ENCODE measurements around the gene DDX18. TPM values are rescaled to one million over a fixed set of nuclear protein-coding genes. Genes with fewer than 3 reads are reported as not detected.
A peak's percentile ranks its signal among the peaks of the same experiment; 100 is the strongest.

The DDX18 gene
- total RNA-seq, 1 experiment from 2014 or later: 42.8 TPM

GRCh38 chr2:117786520-117786919, 28.0 kb upstream of the DDX18 start:
- CTCF ChIA-PET: no interaction called here
- intact Hi-C loops (cut with micrococcal nuclease): loop anchor here (5.0 kb wide), 1 partner anchor 314 kb away; no protein-coding TSS in a partner anchor
- BruUV-seq (replicated peaks): no TSS peak

GRCh38 chr2:117789505-117789904, 25.0 kb upstream of the DDX18 start:
- Histone ChIP-seq H3K9me2 (replicated peaks; ENCODE audit: low read length) (no peaks in the 10 kb centered on the region), H3K4me3 (ENCODE audit: low read length) (no peak overlapping the region), H2AFZ (ENCODE audit: low read length) (no peak overlapping the region), H3K9ac (ENCODE audit: low read length) (no peak overlapping the region), H3K36me3 (ENCODE audit: low read depth, low read length) (no peaks in the 10 kb centered on the region), H3K27ac (ENCODE audit: low read length) (no peak overlapping the region), H3K79me2 (ENCODE audit: low read length) (no peaks in the 10 kb centered on the region), H3K27me3 (ENCODE audit: low read length) (0 out of 2 replicates have a peak, but pooled peaks cover 8% of the 10 kb centered on the region), H4K20me1 (ENCODE audit: low read length) (no peaks in the 10 kb centered on the region), H3F3A (ENCODE audit: low read length, unreplicated experiment) (no peaks in the 10 kb centered on the region), H3K4me2 (ENCODE audit: low read length) (no peak overlapping the region), H3K9me3 (ENCODE audit: low read length) (no peaks in the 10 kb centered on the region), H3K4me1 (ENCODE audit: insufficient read depth, low read length) (no peaks in the 10 kb centered on the region)
- no peak for ATAC-seq
- CTCF ChIA-PET: no interaction called here
- DNase-seq: no peak
- intact Hi-C loops (cut with micrococcal nuclease): loop anchor here (5.0 kb wide), 1 partner anchor 317 kb away; no protein-coding TSS in a partner anchor
- no TSS peak for BruUV-seq (replicated peaks)
- TF ChIP-seq EZH2 (IDR thresholded peaks at IDR 0.05; ENCODE audit: low read length, unreplicated experiment) (no peak), CTCF (conservative IDR thresholded peaks at IDR 0.05; ENCODE audit: low read depth, low read length) (no peak), EZH2phosphoT487 (IDR thresholded peaks at IDR 0.05; ENCODE audit: borderline replicate concordance, low read length) (no peak)
- POLR2A ChIA-PET (ENCODE audit: unreplicated experiment): no interaction called here

More at GRCh38 chr2:117786520-117786919, 28.0 kb upstream of the DDX18 start:
- H3K9me3 ChIP-seq (ENCODE audit: low read length): no peaks in the 10 kb centered on the region
- no peak overlapping the region for H3K27ac ChIP-seq (ENCODE audit: low read length)
- H3K4me2 ChIP-seq (ENCODE audit: low read length): no peak overlapping the region
- no peak overlapping the region for H2AFZ ChIP-seq (ENCODE audit: low read length)
- H3K4me3 ChIP-seq (ENCODE audit: low read length): no peak overlapping the region
- H3K9me2 ChIP-seq (replicated peaks; ENCODE audit: low read length): no peaks in the 10 kb centered on the region
- no peaks in the 10 kb centered on the region for H3F3A ChIP-seq (ENCODE audit: low read length, unreplicated experiment)
- no peaks in the 10 kb centered on the region for H3K79me2 ChIP-seq (ENCODE audit: low read length)
- no peaks in the 10 kb centered on the region for H3K27me3 ChIP-seq (ENCODE audit: low read length)
- DNase-seq: no peak
- H3K9ac ChIP-seq (ENCODE audit: low read length): no peak overlapping the region
- ATAC-seq: no peak
- TF ChIP-seq EZH2 (IDR thresholded peaks at IDR 0.05; ENCODE audit: low read length, unreplicated experiment) (no peak), CTCF (conservative IDR thresholded peaks at IDR 0.05; ENCODE audit: low read depth, low read length) (no peak), EZH2phosphoT487 (IDR thresholded peaks at IDR 0.05; ENCODE audit: borderline replicate concordance, low read length) (no peak)
- H3K4me1 ChIP-seq (ENCODE audit: insufficient read depth, low read length): no peaks in the 10 kb centered on the region
- no peaks in the 10 kb centered on the region for H4K20me1 ChIP-seq (ENCODE audit: low read length)
- POLR2A ChIA-PET (ENCODE audit: unreplicated experiment): no interaction called here
- no peaks in the 10 kb centered on the region for H3K36me3 ChIP-seq (ENCODE audit: low read depth, low read length)

- BruUV-seq (replicated peaks): no TSS peak
- no peaks in the 10 kb centered on the region for H3K79me2 ChIP-seq (ENCODE audit: low read length)
- POLR2A ChIA-PET (ENCODE audit: unreplicated experiment): no interaction called here
Observed at GRCh38 chr2:117794668-117795067, 19.8 kb upstream of the DDX18 start.

More at GRCh38 chr2:117794668-117795067, 19.8 kb upstream of the DDX18 start:
- H3K4me3 ChIP-seq (ENCODE audit: low read length): no peak overlapping the region
- H3K27ac ChIP-seq (ENCODE audit: low read length): no peak overlapping the region
- ATAC-seq (peak; percentile 73), DNase-seq (peak; percentile 52)
- no peak overlapping the region for H2AFZ ChIP-seq (ENCODE audit: low read length)
- H3F3A ChIP-seq (ENCODE audit: low read length, unreplicated experiment): no peaks in the 10 kb centered on the region
- CTCF ChIA-PET: interaction anchor here (1.1 kb wide), 1 partner anchor 9 kb away, joined by 3 read pairs; no protein-coding TSS in a partner anchor
- H3K9me3 ChIP-seq (ENCODE audit: low read length): no peaks in the 10 kb centered on the region
- H3K4me2 ChIP-seq (ENCODE audit: low read length): no peak overlapping the region
- peaks cover 11% of the 10 kb centered on the region for H3K27me3 ChIP-seq (ENCODE audit: low read length)
- H3K36me3 ChIP-seq (ENCODE audit: low read depth, low read length): no peaks in the 10 kb centered on the region
- H3K9me2 ChIP-seq (replicated peaks; ENCODE audit: low read length): no peaks in the 10 kb centered on the region
- H3K4me1 ChIP-seq (ENCODE audit: insufficient read depth, low read length): no peaks in the 10 kb centered on the region
- TF ChIP-seq EZH2phosphoT487 (IDR thresholded peaks at IDR 0.05; ENCODE audit: borderline replicate concordance, low read length) (no peak), EZH2 (IDR thresholded peaks at IDR 0.05; ENCODE audit: low read length, unreplicated experiment) (no peak), CTCF (conservative IDR thresholded peaks at IDR 0.05; ENCODE audit: low read depth, low read length) (no peak)
- intact Hi-C loops (cut with micrococcal nuclease): no loop called here
- H4K20me1 ChIP-seq (ENCODE audit: low read length): no peaks in the 10 kb centered on the region
- H3K9ac ChIP-seq (ENCODE audit: low read length): no peak overlapping the region

All from PC-3 (cell line).